ENCODE results near the gene NAA80.

DNA sequence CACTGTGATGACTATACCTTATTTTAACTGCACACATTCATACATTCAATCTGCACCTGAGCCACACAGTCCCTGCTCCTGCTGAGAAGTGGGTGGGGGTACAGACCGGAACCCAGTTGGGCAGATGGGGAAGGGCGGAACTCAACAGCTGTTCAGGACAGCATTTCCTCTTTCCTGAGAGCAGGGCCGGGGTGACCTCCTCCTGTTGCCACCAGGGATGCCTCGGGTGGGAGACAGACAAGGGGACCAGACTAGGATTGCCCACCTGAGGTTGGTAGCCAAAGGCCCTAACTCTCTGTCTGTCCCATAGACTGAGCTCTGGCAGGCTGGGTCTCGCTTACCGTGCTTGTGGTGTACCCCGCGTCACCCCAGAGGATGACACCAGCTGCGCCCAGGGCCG lies 19.4 kb upstream of the NAA80 start:
- TF ChIP-seq POLR2AphosphoS5 (IDR thresholded peaks at IDR 0.05; ENCODE audit: borderline replicate concordance, low read depth, low read length) = no peak
- TF ChIP-seq EZH2 (IDR thresholded peaks at IDR 0.05) = no peak
- TF ChIP-seq FOXP2 (optimal IDR thresholded peaks at IDR 0.05; ENCODE audit: control extremely low read depth, extremely low read length, insufficient read depth) = no peak

Data from SK-N-MC (cell line).